Adrenal gland (tissue), 19 donors: Measurements from ENCODE around the gene PTF1A. TPM values are rescaled to one million over a fixed set of nuclear protein-coding genes. Genes with fewer than 3 reads are reported as not detected.

ENCODE experiments used
- DNase-seq, 7 donors: peaks; one replicate each; pipeline ENCODE4 v3.0.0-alpha.2; 2019 to 2020
- H3K27ac ChIP-seq, 5 donors: fragments of 200-600 bp; sonication (generic) in 4 of 5; 1 replicate in 3 of 5; 2 replicates in 2 of 5; pipeline versions ENCODE4 v1.5.1 to v1.8.0; 2016 to 2020; ENCODE audit warnings: mild to moderate bottlenecking in 1 of 5
- H3K27me3 ChIP-seq: fragments of 200-600 bp; 2 replicates; pipeline ENCODE4 v1.8.0; 2021
- H3K36me3 ChIP-seq, 2 donors: fragments of 200-600 bp; replicated peaks in 1 of 2; 1 replicate in 1 of 2; 2 replicates in 1 of 2; pipeline versions ENCODE4 v1.5.1 to v1.8.0; 2018 to 2022
- H3K4me1 ChIP-seq, 2 donors: fragments of 200-600 bp; replicated peaks in 1 of 2; 1 replicate in 1 of 2; 2 replicates in 1 of 2; pipeline versions ENCODE4 v1.5.1 to v1.8.0; 2018 to 2021
- H3K4me3 ChIP-seq, 4 donors: fragments of 200-600 bp; sonication (generic) in 3 of 4; one replicate each; pipeline ENCODE4 v1.5.1; 2016 to 2018
- H3K9me3 ChIP-seq, 3 donors: fragments of 200-600 bp; sonication (generic) in 1 of 3; replicated peaks in 1 of 3; 1 replicate in 2 of 3; 2 replicates in 1 of 3; pipeline versions ENCODE4 v1.5.1 to v1.8.0; 2016 to 2021
- POLR2A ChIP-seq, 2 donors: fragments of 450-650 bp; IDR thresholded peaks; one replicate each; pipeline ENCODE4 v1.6.1; 2017; ENCODE audit warnings: antibody characterized with exemption in 2 of 2, mild to moderate bottlenecking in 2 of 2, moderate library complexity in 1 of 2
- WGBS, 4 donors: extraction: QIAGEN DNeasy Blood & Tissue Kit in 2 of 4; methylation state at CpG; one replicate each; pipeline versions ENCODE4 v1.1.5 to v1.1.7; 2013 to 2017; 5-methylcytosine and 5-hydroxymethylcytosine counted together
- intact Hi-C, 2 donors: fragments of 100-400 bp; cut with DNase I; formaldehyde crosslinking; loops; one replicate each; pipeline versions ENCODE4 v1.14.1 to v1.15.0; 2022 to 2023
- long read RNA-seq, 10 donors: library from polyadenylated mRNA in 3 of 10; unstranded in 2 of 10; stranded (forward) in 1 of 10; transcript quantifications; one replicate each; pipeline ENCODE4 v2.0.0 and lab custom pipeline, GENCODE V29; 2021 to 2026
- polyA plus RNA-seq, 3 donors: library from polyadenylated mRNA; stranded (reverse); fragments of 200-250 nt in 2 of 3; fragments of 350-450 nt in 1 of 3; fragmentation: Illumina TruSeq in 1 of 3; extraction: RNeasy Lipid Tissue Mini Kit (QIAGEN cat#74804) in 1 of 3; gene quantifications; one replicate each; pipeline ENCODE4 v1.2.3, GENCODE V29; 2013 to 2014
- total RNA-seq, 9 donors: library from RNA; depleted of rRNA in 4 of 9; stranded (reverse); fragments of >200 nt in 4 of 9; fragments of 120-200 nt in 1 of 9; fragmentation: NEBNext Ultra II Directional in 1 of 9; extraction: Animal tissue kit (Norgen Biotek cat#: 25700) in 1 of 9; gene quantifications; one replicate each; pipeline versions ENCODE4 v1.1.0 to v1.2.4, GENCODE V29; 2013 to 2023
- TF ChIP-seq, protein P1 (sequence below), 6 experiments: fragments of 450-650 bp in 4 of 6; fragments of 200-600 bp in 2 of 6; sonication (generic) in 1 of 6; IDR thresholded peaks; 1 replicate in 5 of 6; 2 replicates in 1 of 6; pipeline versions ENCODE4 v1.5.1 to v1.8.0; 2016 to 2021; ENCODE audit warnings: antibody characterized with exemption in 6 of 6, mild to moderate bottlenecking in 2 of 6, moderate library complexity in 1 of 6
- donor health status: healthy with polysubstance abuse.
- donor health status: Bipolar disorder and iron deficiency.
- donor health status: DM: yes; HTN: yes; CAD: no.
- donor health status: DM: no; HTN: no; CAD: no.
- donor health status: DM: no; HTN: no; CAD: no.
- donor health status: DM: yes; HTN: yes; CAD: no.

PTF1A gene, protein sequence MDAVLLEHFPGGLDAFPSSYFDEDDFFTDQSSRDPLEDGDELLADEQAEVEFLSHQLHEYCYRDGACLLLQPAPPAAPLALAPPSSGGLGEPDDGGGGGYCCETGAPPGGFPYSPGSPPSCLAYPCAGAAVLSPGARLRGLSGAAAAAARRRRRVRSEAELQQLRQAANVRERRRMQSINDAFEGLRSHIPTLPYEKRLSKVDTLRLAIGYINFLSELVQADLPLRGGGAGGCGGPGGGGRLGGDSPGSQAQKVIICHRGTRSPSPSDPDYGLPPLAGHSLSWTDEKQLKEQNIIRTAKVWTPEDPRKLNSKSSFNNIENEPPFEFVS
- total RNA-seq (not detected), polyA plus RNA-seq (not detected)
- long read RNA-seq, donor 1 = 0 reads
- long read RNA-seq, donor 2 = 0 reads
- long read RNA-seq, donor 3 = 0 reads
- long read RNA-seq, donor 4 = 0 reads
- long read RNA-seq, donor 5 = 0 reads
- long read RNA-seq, donor 6 = 0 reads
- long read RNA-seq, donor 7 = 0 reads
- long read RNA-seq, donor 8 = 0 reads
- long read RNA-seq, donor 9 = 0 reads
- long read RNA-seq, donor 10 = 0 reads

DNA sequence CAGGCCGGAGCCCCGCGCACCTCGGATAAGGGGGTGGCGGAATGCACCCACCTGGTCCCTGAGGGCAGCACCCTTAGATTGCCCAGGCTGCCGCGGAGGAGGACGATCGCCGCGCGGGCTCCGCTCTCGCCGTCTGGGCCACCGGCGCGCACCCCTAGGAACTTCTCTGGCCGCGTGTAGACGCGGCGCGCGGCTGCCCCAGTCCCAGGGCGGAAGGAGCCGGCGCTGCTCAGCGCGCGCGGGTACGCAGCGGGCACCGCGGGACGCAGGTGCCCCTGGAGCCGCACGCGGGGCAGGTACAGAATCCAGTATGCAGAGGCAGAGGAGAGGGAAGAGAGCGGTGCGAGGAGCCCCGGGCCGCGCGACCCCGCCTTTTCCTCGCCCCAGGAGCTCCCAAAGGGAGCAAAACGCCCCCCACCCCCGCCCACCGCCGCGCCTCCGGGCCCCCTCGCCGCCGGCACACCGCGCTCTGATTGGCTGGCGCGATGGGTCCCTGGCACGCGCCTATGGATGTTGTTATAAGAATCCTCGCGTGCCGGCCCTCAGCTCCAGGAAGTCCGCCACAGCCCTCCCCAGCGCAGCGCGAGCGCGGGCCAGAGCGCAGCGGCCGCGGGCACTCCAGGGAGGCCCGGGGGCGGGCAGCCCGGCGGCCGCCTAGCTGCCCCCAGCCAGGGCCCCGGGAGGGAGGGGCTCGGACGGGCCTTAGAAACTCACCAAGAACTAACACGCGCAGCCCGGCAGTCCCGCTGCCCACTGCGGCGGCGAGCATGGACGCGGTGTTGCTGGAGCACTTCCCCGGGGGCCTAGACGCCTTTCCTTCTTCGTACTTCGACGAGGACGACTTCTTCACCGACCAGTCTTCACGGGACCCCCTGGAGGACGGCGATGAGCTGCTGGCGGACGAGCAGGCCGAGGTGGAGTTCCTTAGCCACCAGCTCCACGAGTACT is at the start of gene PTF1A:
TSS of gene PTF1A (plus strand) at position 549 of the 948 bp plus-strand sequence. CDS start at position 768, 219 bp downstream.
- TF ChIP-seq POLR2A (IDR thresholded peaks at IDR 0.05) = no peak
- TF ChIP-seq, protein P1, sequence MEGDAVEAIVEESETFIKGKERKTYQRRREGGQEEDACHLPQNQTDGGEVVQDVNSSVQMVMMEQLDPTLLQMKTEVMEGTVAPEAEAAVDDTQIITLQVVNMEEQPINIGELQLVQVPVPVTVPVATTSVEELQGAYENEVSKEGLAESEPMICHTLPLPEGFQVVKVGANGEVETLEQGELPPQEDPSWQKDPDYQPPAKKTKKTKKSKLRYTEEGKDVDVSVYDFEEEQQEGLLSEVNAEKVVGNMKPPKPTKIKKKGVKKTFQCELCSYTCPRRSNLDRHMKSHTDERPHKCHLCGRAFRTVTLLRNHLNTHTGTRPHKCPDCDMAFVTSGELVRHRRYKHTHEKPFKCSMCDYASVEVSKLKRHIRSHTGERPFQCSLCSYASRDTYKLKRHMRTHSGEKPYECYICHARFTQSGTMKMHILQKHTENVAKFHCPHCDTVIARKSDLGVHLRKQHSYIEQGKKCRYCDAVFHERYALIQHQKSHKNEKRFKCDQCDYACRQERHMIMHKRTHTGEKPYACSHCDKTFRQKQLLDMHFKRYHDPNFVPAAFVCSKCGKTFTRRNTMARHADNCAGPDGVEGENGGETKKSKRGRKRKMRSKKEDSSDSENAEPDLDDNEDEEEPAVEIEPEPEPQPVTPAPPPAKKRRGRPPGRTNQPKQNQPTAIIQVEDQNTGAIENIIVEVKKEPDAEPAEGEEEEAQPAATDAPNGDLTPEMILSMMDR (IDR thresholded peaks at IDR 0.05) = no peak
- Histone ChIP-seq H3K27ac (no peak within 1 kb of the TSS), H3K9me3 (no peaks in the 10 kb centered on the region), H3K27me3 (peaks cover 71% of the 10 kb centered on the region), H3K36me3 (no peaks in the 10 kb centered on the region), H3K4me3 (no peak within 1 kb of the TSS), H3K4me1 (peaks cover 0 to 4% of the 10 kb centered on the region in 2 donors)
- WGBS, 4 donors = 1 to 2% (median 2%) methylated on average over 22 to 107 of the region's 107 CpGs; no CpG with 5 or more reads in 1 of the 4 donors
- intact Hi-C loops = no loop called here
- DNase-seq = no peak

DNA sequence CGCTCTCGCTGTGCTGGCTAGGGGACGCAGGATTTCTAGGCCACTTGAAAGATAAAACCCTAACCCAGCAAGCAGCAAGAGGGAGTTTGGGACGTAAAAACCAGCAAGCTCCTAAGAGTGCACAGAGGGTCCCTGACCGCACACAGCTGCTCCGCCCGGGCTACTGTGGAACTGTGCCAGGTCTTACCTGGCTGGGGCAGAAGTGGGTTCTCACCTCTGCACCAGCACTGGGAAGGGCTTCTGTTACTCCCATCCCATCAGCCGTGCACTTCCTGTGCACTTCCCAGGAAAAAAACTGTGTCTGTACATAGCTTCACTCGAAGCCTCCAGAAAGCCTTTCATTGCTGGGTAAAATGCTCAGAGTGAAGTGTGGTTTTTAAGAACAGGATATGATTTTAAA is 45.9 kb upstream of the PTF1A start:
- TF ChIP-seq, protein P1 (IDR thresholded peaks at IDR 0.05) = no peak
- no peak for TF ChIP-seq POLR2A (IDR thresholded peaks at IDR 0.05)
- H3K36me3 ChIP-seq = no peaks in the 10 kb centered on the region
- WGBS, 4 donors = 68 to 77% (median 71%) methylated on average over 8 to 9 of the region's 9 CpGs
- no peak overlapping the region for H3K4me3 ChIP-seq
- intact Hi-C loops = no loop called here
- no peaks in the 10 kb centered on the region for H3K4me1 ChIP-seq
- H3K9me3 ChIP-seq = no peaks in the 10 kb centered on the region
- no peak for DNase-seq
- no peaks in the 10 kb centered on the region for H3K27me3 ChIP-seq
- no peak overlapping the region for H3K27ac ChIP-seq

DNA sequence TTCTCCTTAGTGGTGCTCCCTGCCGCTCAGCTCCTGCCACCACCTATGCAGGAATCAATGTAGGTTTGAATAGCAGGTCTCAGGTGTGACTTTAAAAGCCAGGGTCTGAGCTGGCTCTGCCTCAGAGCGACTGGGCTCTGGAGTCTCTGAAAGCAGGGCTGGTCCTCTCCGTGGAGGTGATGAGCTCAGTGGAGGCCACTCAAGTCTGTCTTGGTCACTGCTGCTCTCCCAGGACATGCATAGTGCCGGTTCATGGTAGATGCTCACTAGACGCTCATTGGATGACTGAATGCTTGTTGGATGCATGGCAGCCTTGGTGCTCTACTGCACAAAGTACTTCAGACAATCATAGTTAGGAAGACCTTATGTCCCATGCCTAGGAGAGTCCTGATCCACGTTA is 45.1 kb upstream of the PTF1A start:
- no peaks in the 10 kb centered on the region for H3K9me3 ChIP-seq
- TF ChIP-seq, protein P1 (IDR thresholded peaks at IDR 0.05) = no peak
- TF ChIP-seq POLR2A (IDR thresholded peaks at IDR 0.05) = no peak
- WGBS, 4 donors = 75 to 89% (median 83%) methylated on average over 4 to 6 of the region's 6 CpGs
- DNase-seq = no peak
- intact Hi-C loops = no loop called here
- H3K36me3 ChIP-seq = no peaks in the 10 kb centered on the region
- no peak overlapping the region for H3K4me3 ChIP-seq
- no peaks in the 10 kb centered on the region for H3K4me1 ChIP-seq
- no peak overlapping the region for H3K27ac ChIP-seq
- H3K27me3 ChIP-seq = no peaks in the 10 kb centered on the region

GRCh38 chr10:23148214-23148613 is 43.9 kb upstream of the PTF1A start:
- Histone ChIP-seq H3K36me3 (no peaks in the 10 kb centered on the region), H3K4me3 (no peak overlapping the region), H3K27ac (no peak overlapping the region), H3K27me3 (no peaks in the 10 kb centered on the region), H3K4me1 (no peaks in the 10 kb centered on the region), H3K9me3 (no peaks in the 10 kb centered on the region)
- 87 to 94% (median 90%) methylated on average over 19 of the region's 19 CpGs for WGBS, 4 donors
- no peak for DNase-seq
- TF ChIP-seq, protein P1 (IDR thresholded peaks at IDR 0.05) = no peak
- TF ChIP-seq POLR2A (IDR thresholded peaks at IDR 0.05) = no peak
- intact Hi-C loops = no loop called here
